ENCODE data around the gene RASSF4.

RASSF4 gene

DNA sequence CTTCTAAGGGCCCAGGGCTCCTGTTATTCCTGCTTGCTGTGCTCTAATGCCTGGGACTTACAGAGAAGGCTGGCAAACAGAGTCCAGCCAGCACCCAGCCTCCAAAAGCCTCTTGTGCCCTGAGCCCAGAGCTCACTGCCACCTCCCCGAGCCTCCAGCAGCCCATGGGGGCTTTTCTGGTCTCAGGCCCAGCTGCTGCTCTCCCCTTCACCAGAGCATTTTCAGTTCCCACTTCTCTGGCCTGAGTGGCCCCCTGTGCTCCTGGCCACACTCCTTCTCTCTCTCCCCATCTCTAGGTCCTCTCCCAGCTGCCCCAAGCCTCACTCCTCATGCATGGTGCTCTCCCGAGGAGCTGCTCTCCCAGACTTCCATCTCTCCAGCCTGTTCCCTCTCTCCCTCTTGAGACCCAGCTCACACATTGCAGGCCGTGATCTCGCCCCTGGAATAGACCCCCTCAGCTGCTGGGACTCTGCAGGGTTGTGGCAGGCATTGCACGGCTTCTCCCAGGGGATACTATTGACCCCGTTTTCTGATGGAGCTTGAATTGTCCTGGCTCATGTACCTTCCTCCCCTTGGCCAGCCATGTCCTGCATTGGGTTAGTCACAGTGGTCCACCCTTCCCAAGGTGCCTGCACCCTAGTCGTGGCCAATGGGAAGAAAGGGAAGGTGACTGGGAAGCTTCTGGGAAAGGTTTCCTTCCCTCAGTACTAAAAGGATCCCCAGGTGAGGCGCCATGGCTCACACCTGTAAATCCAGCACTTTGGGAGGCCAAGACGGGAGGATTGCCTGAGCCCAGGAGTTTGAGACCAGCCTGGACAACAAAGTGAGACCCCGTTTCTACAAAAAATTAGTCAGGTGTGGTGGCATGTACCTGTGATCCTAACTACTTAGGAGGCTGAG is 9.0 kb upstream of the RASSF4 start:
- Histone ChIP-seq H3K4me3 (ENCODE audit: low read length) (no peak overlapping the region), H3K9ac (ENCODE audit: low read length) (no peak overlapping the region), H3K36me3 (ENCODE audit: control insufficient read depth, insufficient read depth, low read length, severe bottlenecking) (peaks cover 4% of the 10 kb centered on the region), H3K4me1 (ENCODE audit: control insufficient read depth, insufficient read depth, low read length) (peaks cover 16% of the 10 kb centered on the region), H3K27me3 (replicated peaks; ENCODE audit: control insufficient read depth, insufficient read depth, low read length) (no peaks in the 10 kb centered on the region), H3K9me3 (ENCODE audit: control insufficient read depth, low read length) (no peaks in the 10 kb centered on the region)
- no peak for DNase-seq (ENCODE audit: low read depth)

DNA sequence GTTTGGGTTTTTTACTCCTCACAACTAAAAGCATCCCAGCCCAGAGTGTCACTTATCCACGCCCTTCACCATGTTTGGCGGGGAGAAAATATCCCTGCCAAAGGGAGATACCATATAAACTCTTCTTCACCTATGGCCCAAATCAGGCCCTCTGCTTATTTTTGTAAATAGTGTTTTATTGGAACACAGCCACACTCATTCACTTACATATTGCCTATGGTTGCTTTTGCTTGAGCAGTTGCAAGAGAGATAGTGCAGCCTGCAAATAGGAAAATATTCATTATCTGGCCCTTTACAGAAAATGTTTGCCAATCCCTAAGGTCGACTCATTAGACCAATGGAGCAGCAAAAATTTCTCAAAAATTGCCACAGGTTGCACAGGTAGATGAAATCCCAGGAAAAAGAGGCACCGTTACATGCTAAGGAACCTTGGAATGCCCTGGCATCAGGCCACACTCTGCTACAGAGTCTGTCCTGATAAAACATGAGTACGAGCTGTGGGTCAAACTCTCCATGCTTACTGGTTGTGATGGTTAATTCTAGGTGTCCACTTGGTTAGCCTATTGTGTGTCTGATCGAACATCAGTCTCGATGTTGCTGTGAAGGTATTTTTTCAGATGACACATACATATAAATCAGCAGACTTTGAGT is 7.9 kb upstream of the RASSF4 start:
- Histone ChIP-seq H3K9ac (ENCODE audit: low read length) (no peak overlapping the region), H3K9me3 (ENCODE audit: control insufficient read depth, low read length) (no peaks in the 10 kb centered on the region), H3K36me3 (ENCODE audit: control insufficient read depth, insufficient read depth, low read length, severe bottlenecking) (peaks cover 4% of the 10 kb centered on the region), H3K4me1 (ENCODE audit: control insufficient read depth, insufficient read depth, low read length) (peaks cover 28% of the 10 kb centered on the region), H3K27me3 (replicated peaks; ENCODE audit: control insufficient read depth, insufficient read depth, low read length) (no peaks in the 10 kb centered on the region), H3K4me3 (ENCODE audit: low read length) (no peak overlapping the region)
- no peak for DNase-seq (ENCODE audit: low read depth)

DNA sequence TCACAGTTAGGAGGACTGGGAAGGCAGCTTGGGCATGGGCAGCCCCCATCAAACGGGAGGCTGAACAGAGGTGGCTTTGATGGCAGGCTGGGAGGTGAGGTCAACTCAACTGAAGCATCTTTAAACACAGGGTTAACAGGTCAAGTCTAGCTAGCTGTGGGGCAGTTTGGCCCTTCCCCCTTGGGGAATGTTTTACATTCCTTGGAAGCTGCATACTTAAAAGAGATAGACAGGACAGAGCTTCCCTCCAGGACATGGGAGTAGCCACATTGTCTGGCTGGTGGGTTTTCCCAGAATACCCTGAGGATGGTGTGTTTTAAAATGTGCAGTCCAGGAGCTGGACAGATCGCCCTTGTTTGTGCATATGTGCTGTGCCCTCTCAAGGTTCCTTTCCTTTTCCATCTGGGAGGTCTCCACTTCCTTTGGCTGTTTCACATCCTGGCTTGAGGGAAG is 6.8 kb upstream of the RASSF4 start:
- H3K36me3 ChIP-seq (ENCODE audit: control insufficient read depth, insufficient read depth, low read length, severe bottlenecking) = peaks cover 4% of the 10 kb centered on the region
- peaks cover 39% of the 10 kb centered on the region for H3K4me1 ChIP-seq (ENCODE audit: control insufficient read depth, insufficient read depth, low read length)
- H3K9me3 ChIP-seq (ENCODE audit: control insufficient read depth, low read length) = no peaks in the 10 kb centered on the region
- no peak overlapping the region for H3K4me3 ChIP-seq (ENCODE audit: low read length)
- H3K9ac ChIP-seq (ENCODE audit: low read length) = no peak overlapping the region
- DNase-seq (ENCODE audit: low read depth) = no peak
- no peaks in the 10 kb centered on the region for H3K27me3 ChIP-seq (replicated peaks; ENCODE audit: control insufficient read depth, insufficient read depth, low read length)

DNA sequence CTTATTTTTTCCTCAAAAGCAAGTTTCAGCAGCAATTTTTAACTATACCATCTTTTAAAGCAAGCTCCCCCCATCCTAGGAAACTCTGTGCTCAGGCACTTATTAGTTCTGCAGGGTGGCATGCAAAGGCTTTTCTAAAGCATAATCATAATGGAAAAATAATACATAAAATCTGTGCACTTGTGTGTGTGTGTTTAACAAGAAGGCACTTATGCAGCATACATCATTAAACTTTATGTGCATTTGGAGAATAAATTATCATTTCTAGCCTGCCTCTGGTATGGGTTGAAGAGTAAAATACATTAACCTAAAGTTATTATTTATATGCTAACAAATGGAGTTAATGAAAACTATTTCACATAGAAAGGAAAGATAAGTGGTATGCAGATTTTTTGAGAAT is 5.6 kb upstream of the RASSF4 start:
- peaks cover 49% of the 10 kb centered on the region for H3K4me1 ChIP-seq (ENCODE audit: control insufficient read depth, insufficient read depth, low read length)
- DNase-seq (ENCODE audit: low read depth) = no peak

DNA sequence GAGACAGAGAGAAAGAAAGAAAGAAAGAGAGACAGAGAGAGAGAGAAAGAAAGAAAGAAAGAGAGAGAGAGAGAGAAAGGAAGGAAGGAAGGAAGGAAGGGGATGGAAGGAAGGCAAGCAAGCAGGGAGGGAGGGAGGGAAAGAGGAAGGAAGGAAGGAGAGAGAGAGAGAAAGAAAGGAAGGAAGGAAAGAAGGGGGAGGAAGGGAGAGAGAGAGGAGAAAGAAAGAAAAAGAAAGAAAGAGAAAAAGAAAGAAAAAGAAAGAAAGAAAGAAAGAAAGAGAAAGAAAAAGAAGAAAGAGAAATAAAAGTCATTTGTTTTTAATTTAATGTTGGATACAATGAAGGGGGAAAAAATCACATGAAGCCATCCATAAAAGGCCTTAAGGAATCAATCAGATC is 4.6 kb upstream of the RASSF4 start:
- no peak for DNase-seq (ENCODE audit: low read depth)
- Histone ChIP-seq H3K36me3 (ENCODE audit: control insufficient read depth, insufficient read depth, low read length, severe bottlenecking) (peaks cover 4% of the 10 kb centered on the region), H3K9me3 (ENCODE audit: control insufficient read depth, low read length) (no peaks in the 10 kb centered on the region), H3K4me1 (ENCODE audit: control insufficient read depth, insufficient read depth, low read length) (peaks cover 49% of the 10 kb centered on the region), H3K9ac (ENCODE audit: low read length) (peak overlapping the region; percentile 50), H3K4me3 (ENCODE audit: low read length) (no peak overlapping the region), H3K27me3 (replicated peaks; ENCODE audit: control insufficient read depth, insufficient read depth, low read length) (no peaks in the 10 kb centered on the region)

More for the DNA sequence above, 5.6 kb upstream of the RASSF4 start:
- H3K9ac ChIP-seq (ENCODE audit: low read length) = no peak overlapping the region
- H3K4me3 ChIP-seq (ENCODE audit: low read length) = no peak overlapping the region
- no peaks in the 10 kb centered on the region for H3K9me3 ChIP-seq (ENCODE audit: control insufficient read depth, low read length)
- peaks cover 4% of the 10 kb centered on the region for H3K36me3 ChIP-seq (ENCODE audit: control insufficient read depth, insufficient read depth, low read length, severe bottlenecking)
- H3K27me3 ChIP-seq (replicated peaks; ENCODE audit: control insufficient read depth, insufficient read depth, low read length) = no peaks in the 10 kb centered on the region

DNA sequence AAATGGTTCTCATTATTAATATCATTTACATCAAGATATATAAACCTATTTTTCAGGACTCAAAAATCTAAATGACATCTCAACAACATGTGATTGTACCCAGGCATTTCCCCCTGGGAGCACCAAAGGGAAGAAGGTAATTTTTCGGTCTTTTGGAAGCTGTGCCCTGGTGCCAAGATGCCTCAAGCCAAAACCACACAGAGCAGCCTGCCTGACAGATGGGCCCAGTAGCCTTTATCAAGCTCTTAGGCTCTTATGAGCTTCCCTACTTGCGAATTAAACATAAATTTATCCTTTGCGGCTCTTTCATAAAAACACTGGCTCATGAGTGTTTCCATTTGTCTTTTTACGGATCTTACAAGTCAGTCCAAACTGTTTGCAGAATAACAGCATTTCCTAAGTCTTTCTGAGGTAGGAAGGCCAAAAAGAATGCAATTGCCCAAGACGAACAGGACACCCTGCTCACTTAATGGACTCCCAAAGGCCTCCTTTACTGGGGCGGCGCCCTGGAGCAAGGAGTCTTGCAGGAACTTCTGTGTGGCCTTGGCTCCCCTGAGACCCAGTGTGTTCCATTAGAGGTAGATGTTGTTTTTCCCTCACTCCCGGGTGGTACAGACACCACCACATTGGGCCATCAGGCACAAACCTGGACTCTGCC is 4.1 kb upstream of the RASSF4 start:
- H3K9ac ChIP-seq (ENCODE audit: low read length) = peak overlapping the region; percentile 50
- DNase-seq (ENCODE audit: low read depth) = no peak
- H3K4me1 ChIP-seq (ENCODE audit: control insufficient read depth, insufficient read depth, low read length) = peaks cover 54% of the 10 kb centered on the region
- no peak overlapping the region for H3K4me3 ChIP-seq (ENCODE audit: low read length)
- peaks cover 4% of the 10 kb centered on the region for H3K36me3 ChIP-seq (ENCODE audit: control insufficient read depth, insufficient read depth, low read length, severe bottlenecking)
- no peaks in the 10 kb centered on the region for H3K9me3 ChIP-seq (ENCODE audit: control insufficient read depth, low read length)
- H3K27me3 ChIP-seq (replicated peaks; ENCODE audit: control insufficient read depth, insufficient read depth, low read length) = no peaks in the 10 kb centered on the region

DNA sequence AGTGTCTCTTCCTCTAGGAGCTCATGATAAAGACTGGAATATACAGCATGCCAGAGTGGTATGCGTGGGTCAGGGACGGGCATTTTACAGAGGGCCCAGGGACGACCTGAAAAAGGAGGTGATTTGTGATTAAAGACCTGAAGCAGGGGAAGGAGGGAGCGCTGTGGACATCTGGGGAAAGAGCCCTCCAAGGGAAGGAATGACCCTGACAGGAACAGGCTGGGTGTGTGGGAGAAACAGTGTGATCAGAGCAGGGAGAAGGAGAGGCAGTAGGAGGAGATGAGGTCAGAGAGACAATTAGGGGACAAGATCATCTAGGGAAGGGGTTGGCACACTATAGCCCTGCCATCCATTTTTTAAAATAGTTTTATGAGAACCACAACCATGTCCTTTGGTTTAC is 3.4 kb upstream of the RASSF4 start:
- Histone ChIP-seq H3K4me3 (ENCODE audit: low read length) (no peak overlapping the region), H3K36me3 (ENCODE audit: control insufficient read depth, insufficient read depth, low read length, severe bottlenecking) (peaks cover 4% of the 10 kb centered on the region), H3K27me3 (replicated peaks; ENCODE audit: control insufficient read depth, insufficient read depth, low read length) (no peaks in the 10 kb centered on the region), H3K9me3 (ENCODE audit: control insufficient read depth, low read length) (no peaks in the 10 kb centered on the region), H3K9ac (ENCODE audit: low read length) (peak overlapping the region; percentile 33), H3K4me1 (ENCODE audit: control insufficient read depth, insufficient read depth, low read length) (peaks cover 61% of the 10 kb centered on the region)
- DNase-seq (ENCODE audit: low read depth) = no peak

DNA sequence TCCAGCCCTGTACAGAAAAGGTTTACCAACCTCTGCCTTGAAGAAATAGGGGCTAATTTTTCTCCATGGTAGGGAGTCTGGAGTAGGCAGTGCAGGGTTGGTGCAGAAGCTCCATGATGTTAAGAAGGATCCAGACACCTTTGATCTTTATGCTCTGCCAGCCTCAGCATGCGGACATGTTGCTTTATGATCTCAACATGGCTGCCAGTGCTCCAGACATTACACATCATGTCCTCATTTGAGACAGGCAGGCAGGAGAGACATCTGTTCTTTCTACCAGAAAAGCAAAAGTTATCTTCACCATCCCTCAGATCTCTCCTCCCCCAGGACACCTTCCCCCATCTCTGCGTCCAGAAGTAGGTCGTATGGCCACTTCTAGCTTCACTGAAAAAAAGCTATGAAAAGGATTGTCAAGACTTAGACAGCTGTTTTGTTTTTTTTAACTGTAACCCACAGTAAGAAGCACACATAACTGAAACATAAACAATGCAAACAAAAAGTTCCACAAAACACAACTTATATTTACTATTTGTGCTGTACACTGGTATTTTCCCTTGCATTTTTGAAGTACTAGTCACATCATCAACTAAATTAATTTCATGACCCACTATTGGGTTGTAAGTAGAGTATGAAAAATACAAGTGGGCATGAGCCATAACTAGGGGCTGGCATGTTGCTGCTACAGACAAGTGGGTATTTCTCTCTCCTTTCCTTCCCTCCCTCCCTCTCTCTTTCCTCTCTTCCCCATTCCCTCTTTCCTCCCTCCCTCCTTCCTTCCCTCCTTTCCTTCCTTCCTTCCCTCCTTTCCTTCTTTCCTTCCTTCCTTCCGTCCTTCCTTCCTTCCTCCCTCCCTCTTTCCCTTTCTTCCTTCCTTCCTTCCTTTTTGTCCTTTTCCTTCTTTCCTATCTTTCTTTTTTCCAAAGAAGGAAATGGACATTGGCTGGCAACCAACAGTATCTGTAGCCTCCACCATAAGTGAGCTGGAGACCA is 2.6 kb upstream of the RASSF4 start:
- no peak overlapping the region for H3K9ac ChIP-seq (ENCODE audit: low read length)
- H3K4me3 ChIP-seq (ENCODE audit: low read length) = peak overlapping the region; percentile 86
- peaks cover 69% of the 10 kb centered on the region for H3K4me1 ChIP-seq (ENCODE audit: control insufficient read depth, insufficient read depth, low read length)
- no peak for DNase-seq (ENCODE audit: low read depth)
- H3K9me3 ChIP-seq (ENCODE audit: control insufficient read depth, low read length) = no peaks in the 10 kb centered on the region
- H3K36me3 ChIP-seq (ENCODE audit: control insufficient read depth, insufficient read depth, low read length, severe bottlenecking) = peaks cover 4% of the 10 kb centered on the region
- no peaks in the 10 kb centered on the region for H3K27me3 ChIP-seq (replicated peaks; ENCODE audit: control insufficient read depth, insufficient read depth, low read length)

DNA sequence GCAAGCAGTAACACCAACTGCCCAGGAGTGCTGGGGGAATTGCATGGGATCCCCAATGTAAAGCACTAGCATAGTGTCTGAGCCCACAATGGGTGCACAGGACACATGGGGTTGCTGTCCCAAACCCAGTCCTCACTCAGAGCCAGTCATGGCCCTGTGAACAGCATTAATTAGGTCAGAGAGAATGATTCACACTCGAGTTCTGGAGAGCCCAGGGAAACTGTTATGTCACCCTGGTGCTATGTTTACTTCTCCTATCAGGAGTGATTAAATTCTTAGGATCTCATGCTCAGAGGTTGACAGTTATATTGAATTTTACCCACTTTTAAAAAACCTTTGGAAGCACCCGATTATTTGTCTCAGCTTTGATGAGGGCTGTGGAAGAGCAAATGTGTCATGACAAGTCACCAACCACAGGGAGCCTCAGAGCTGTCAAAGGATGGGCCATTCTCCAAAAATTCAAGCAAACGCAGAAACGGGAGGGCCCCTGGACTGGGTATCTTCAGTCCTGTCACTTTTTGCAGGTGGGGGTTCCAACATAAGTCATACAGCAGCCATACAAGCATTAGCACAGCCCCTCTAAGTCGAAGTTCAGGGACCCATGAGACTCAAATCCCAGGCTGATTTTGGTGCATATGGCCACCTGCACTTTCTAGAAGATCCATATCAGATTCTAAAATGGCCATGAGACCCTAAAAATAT is 1.3 kb upstream of the RASSF4 start:
- H3K9me3 ChIP-seq (ENCODE audit: control insufficient read depth, low read length) = no peaks in the 10 kb centered on the region
- H3K9ac ChIP-seq (ENCODE audit: low read length) = peak overlapping the region; percentile 90
- peaks cover 4% of the 10 kb centered on the region for H3K36me3 ChIP-seq (ENCODE audit: control insufficient read depth, insufficient read depth, low read length, severe bottlenecking)
- peak overlapping the region; percentile 86 for H3K4me3 ChIP-seq (ENCODE audit: low read length)
- H3K27me3 ChIP-seq (replicated peaks; ENCODE audit: control insufficient read depth, insufficient read depth, low read length) = no peaks in the 10 kb centered on the region
- peak; percentile 51 for DNase-seq (ENCODE audit: low read depth)
- peaks cover 71% of the 10 kb centered on the region for H3K4me1 ChIP-seq (ENCODE audit: control insufficient read depth, insufficient read depth, low read length)

DNA sequence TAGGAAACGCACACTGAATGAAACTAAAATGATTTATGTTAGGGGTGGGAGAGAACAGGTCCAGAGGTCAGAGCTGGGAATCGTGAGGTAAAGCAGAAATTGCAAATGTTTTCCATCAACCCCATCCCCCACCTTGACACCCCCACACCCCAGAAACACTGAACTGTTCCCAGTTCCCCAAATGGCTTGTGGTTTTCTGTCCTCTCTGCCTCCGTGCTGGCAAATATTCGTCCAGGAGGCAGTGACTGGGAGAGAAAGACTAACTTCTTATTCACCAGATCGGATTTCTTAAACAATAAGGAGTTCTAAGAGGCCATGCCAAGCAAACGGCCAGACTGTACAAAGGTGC is 730 bp upstream of the RASSF4 start:
- Histone ChIP-seq H3K36me3 (ENCODE audit: control insufficient read depth, insufficient read depth, low read length, severe bottlenecking) (peaks cover under 1% of the 10 kb centered on the region), H3K9me3 (ENCODE audit: control insufficient read depth, low read length) (no peaks in the 10 kb centered on the region), H3K4me3 (ENCODE audit: low read length) (peak overlapping the region; percentile 86), H3K27me3 (replicated peaks; ENCODE audit: control insufficient read depth, insufficient read depth, low read length) (no peaks in the 10 kb centered on the region), H3K9ac (ENCODE audit: low read length) (peak overlapping the region; percentile 90), H3K4me1 (ENCODE audit: control insufficient read depth, insufficient read depth, low read length) (peaks cover 76% of the 10 kb centered on the region)
- DNase-seq (ENCODE audit: low read depth) = no peak
